Mesenchymal stem cell (in vitro differentiated cells and primary cell): ENCODE measurements around the gene NTPCR.
"Not testable (repeated sequence)": the region's sequence is repeated elsewhere in the genome, so short reads cannot be mapped to it uniquely, and the experiment has no call there.

Experiments used
- DNase-seq: peaks from one replicate; pipeline ENCODE4 v3.0.0-alpha.2; 2013
- H2AFZ ChIP-seq: one replicate; pipeline ENCODE4 v1.6.1; 2013; ENCODE audit warnings: low read depth, mild to moderate bottlenecking, control low read depth, inconsistent platforms, low read length, moderate library complexity
- H2AK5ac ChIP-seq: 2 replicates; pipeline ENCODE4 v1.6.1; 2013; ENCODE audit warnings: low read length, moderate library complexity, mild to moderate bottlenecking, inconsistent platforms; ENCODE audit not compliant: severe bottlenecking
- H2BK120ac ChIP-seq: one replicate; pipeline ENCODE4 v1.6.1; 2013; ENCODE audit warnings: low read depth, mild to moderate bottlenecking, inconsistent platforms, low read length, moderate library complexity
- H2BK12ac ChIP-seq, 2 experiments: one replicate each; pipeline ENCODE4 v1.6.1; 2013; ENCODE audit warnings: inconsistent platforms in 2 of 2, low read length in 2 of 2, mild to moderate bottlenecking in 2 of 2, moderate library complexity in 2 of 2, control low read depth in 1 of 2
- H2BK15ac ChIP-seq: one replicate; pipeline ENCODE4 v1.6.1; 2013; ENCODE audit warnings: mild to moderate bottlenecking, low read depth, inconsistent platforms; ENCODE audit not compliant: poor library complexity, severe bottlenecking
- H2BK5ac ChIP-seq: 2 replicates; pipeline ENCODE4 v1.6.1; 2013; ENCODE audit warnings: low read depth, mild to moderate bottlenecking, low read length, control low read depth, inconsistent platforms; ENCODE audit not compliant: poor library complexity, severe bottlenecking
- H3K14ac ChIP-seq, 2 experiments: one replicate each; pipeline ENCODE4 v1.6.1; 2013; ENCODE audit warnings: inconsistent platforms in 2 of 2, low read length in 2 of 2, control low read depth in 1 of 2, mild to moderate bottlenecking in 1 of 2, moderate library complexity in 1 of 2
- H3K18ac ChIP-seq, 2 experiments: one replicate each; pipeline ENCODE4 v1.6.1; 2013; ENCODE audit warnings: inconsistent platforms in 2 of 2, low read length in 2 of 2, control low read depth in 1 of 2, low read depth in 1 of 2, mild to moderate bottlenecking in 1 of 2
- H3K23ac ChIP-seq, 2 experiments: one replicate each; pipeline ENCODE4 v1.6.1; 2013; ENCODE audit warnings: inconsistent platforms in 2 of 2, low read length in 2 of 2, mild to moderate bottlenecking in 2 of 2, moderate library complexity in 2 of 2, control low read depth in 1 of 2
- H3K27ac ChIP-seq: 2 replicates; pipeline ENCODE4 v1.5.1; 2013; ENCODE audit warnings: mild to moderate bottlenecking, moderate library complexity, low read length, control low read depth, inconsistent platforms; ENCODE audit not compliant: poor library complexity, severe bottlenecking
- H3K27me3 ChIP-seq, 2 experiments: 2 replicates each; pipeline versions ENCODE4 v1.6.1 to v1.7.0; 2013; ENCODE audit warnings: low read length in 2 of 2, mild to moderate bottlenecking in 2 of 2, moderate library complexity in 2 of 2, control low read depth in 1 of 2, inconsistent platforms in 1 of 2; ENCODE audit not compliant: control insufficient read depth in 1 of 2, insufficient read depth in 1 of 2
- H3K36me3 ChIP-seq, 2 experiments: 2 replicates each; pipeline versions ENCODE4 v1.6.1 to v1.7.0; 2013; ENCODE audit warnings: low read length in 2 of 2, control low read depth in 1 of 2, inconsistent platforms in 1 of 2, low read depth in 1 of 2, mild to moderate bottlenecking in 1 of 2; ENCODE audit not compliant: insufficient read depth in 2 of 2, control insufficient read depth in 1 of 2
- H3K4ac ChIP-seq, 2 experiments: one replicate each; pipeline ENCODE4 v1.6.1; 2013; ENCODE audit warnings: inconsistent platforms in 2 of 2, low read length in 2 of 2, mild to moderate bottlenecking in 2 of 2, moderate library complexity in 2 of 2, control low read depth in 1 of 2, low read depth in 1 of 2
- H3K4me1 ChIP-seq: 2 replicates; pipeline ENCODE4 v1.6.1; 2013; ENCODE audit warnings: low read depth, low read length, control low read depth; ENCODE audit not compliant: control insufficient read depth, insufficient read depth
- H3K4me2 ChIP-seq: 2 replicates; pipeline ENCODE4 v1.6.1; 2013; ENCODE audit warnings: low read length, mild to moderate bottlenecking, inconsistent platforms; ENCODE audit not compliant: poor library complexity, severe bottlenecking
- H3K4me3 ChIP-seq, 2 experiments: 2 replicates each; pipeline versions ENCODE4 v1.5.1 to v1.7.0; 2013; ENCODE audit warnings: low read length in 2 of 2, mild to moderate bottlenecking in 2 of 2, control low read depth in 1 of 2, low read depth in 1 of 2; ENCODE audit not compliant: insufficient read depth in 1 of 2
- H3K79me1 ChIP-seq: replicated peaks from 2 replicates; pipeline ENCODE4 v1.6.1; 2013; ENCODE audit warnings: mild to moderate bottlenecking, control low read depth, low read length, inconsistent platforms; ENCODE audit not compliant: poor library complexity, severe bottlenecking
- H3K9ac ChIP-seq: 2 replicates; pipeline ENCODE4 v1.7.0; 2013; ENCODE audit warnings: mild to moderate bottlenecking, low read length, moderate library complexity
- H3K9me3 ChIP-seq: 2 replicates; pipeline ENCODE4 v1.7.0; 2013; ENCODE audit warnings: mild to moderate bottlenecking, low read length; ENCODE audit not compliant: control insufficient read depth
- H4K8ac ChIP-seq: one replicate; pipeline ENCODE4 v1.6.1; 2013; ENCODE audit warnings: inconsistent platforms, mild to moderate bottlenecking, low read length, moderate library complexity
- H4K91ac ChIP-seq: one replicate; pipeline ENCODE4 v1.6.1; 2013; ENCODE audit warnings: mild to moderate bottlenecking, low read length, inconsistent platforms
- WGBS: methylation state at CpG from one replicate; pipeline ENCODE4 v1.1.7; 2013; ENCODE audit warnings: mixed read lengths; 5-methylcytosine and 5-hydroxymethylcytosine counted together

Gene NTPCR

GRCh38 chr1:233003638-233004037 is 53.2 kb downstream of the NTPCR start:
- not testable (repeated sequence) for H2AFZ ChIP-seq, H3K4ac ChIP-seq, H3K4me2 ChIP-seq, H3K23ac ChIP-seq, H2BK15ac ChIP-seq, H2AK5ac ChIP-seq, H3K4me1 ChIP-seq, H3K4me3 ChIP-seq, H3K14ac ChIP-seq, H3K27ac ChIP-seq, H3K27me3 ChIP-seq, DNase-seq, H2BK12ac ChIP-seq, H3K18ac ChIP-seq, H2BK5ac ChIP-seq, H4K8ac ChIP-seq, H2BK120ac ChIP-seq, H3K9ac ChIP-seq, H4K91ac ChIP-seq, H3K9me3 ChIP-seq, H3K79me1 ChIP-seq
- 100% methylated on average over 3 of the region's 5 CpGs for WGBS
- peaks cover 17 to 52% of the 10 kb centered on the region in 2 experiments for H3K36me3 ChIP-seq

GRCh38 chr1:233004451-233004850 is 54.0 kb downstream of the NTPCR start:
- DNase-seq = no peak
- no peak overlapping the region for H3K9ac ChIP-seq
- H3K27ac ChIP-seq = no peak overlapping the region
- H3K4me1 ChIP-seq = peaks cover 10% of the 10 kb centered on the region
- no peak overlapping the region for H4K91ac ChIP-seq
- WGBS = 94% methylated on average over 8 of the region's 9 CpGs
- no peak overlapping the region for H3K4me3 ChIP-seq
- no peak overlapping the region for H3K4me2 ChIP-seq
- H4K8ac ChIP-seq = no peak overlapping the region
- no peak overlapping the region for H2BK12ac ChIP-seq
- no peak overlapping the region for H2BK120ac ChIP-seq
- no peaks in the 10 kb centered on the region for H3K27me3 ChIP-seq
- H2AFZ ChIP-seq = no peak overlapping the region
- peak overlapping the region; percentile 45 for H2AK5ac ChIP-seq
- H3K9me3 ChIP-seq = no peaks in the 10 kb centered on the region
- H3K18ac ChIP-seq = no peak overlapping the region
- peaks cover 5% of the 10 kb centered on the region for H3K79me1 ChIP-seq
- H3K36me3 ChIP-seq = peaks cover 15 to 54% of the 10 kb centered on the region in 2 experiments
- no peak overlapping the region for H3K23ac ChIP-seq
- peak overlapping the region in 1 of 2 experiments; percentile 34 for H3K4ac ChIP-seq
- H2BK15ac ChIP-seq = no peak overlapping the region
- H3K14ac ChIP-seq = no peak overlapping the region
- no peak overlapping the region for H2BK5ac ChIP-seq

GRCh38 chr1:233005156-233005555 is 54.7 kb downstream of the NTPCR start:
- Histone ChIP-seq H3K27ac (peak overlapping the region; percentile 23), H2BK12ac (peak overlapping the region; percentile 21 to 41), H3K4ac (peak overlapping the region in 1 of 2 experiments; percentile 17), H3K27me3 (no peaks in the 10 kb centered on the region), H3K9me3 (no peaks in the 10 kb centered on the region), H3K9ac (no peak overlapping the region), H3K14ac (no peak overlapping the region), H3K4me3 (no peak overlapping the region), H2BK120ac (no peak overlapping the region), H4K91ac (no peak overlapping the region), H3K18ac (peak overlapping the region in 1 of 2 experiments; percentile 14), H2BK15ac (no peak overlapping the region), H2BK5ac (no peak overlapping the region), H3K79me1 (peaks cover 6% of the 10 kb centered on the region), H3K23ac (peak overlapping the region in 1 of 2 experiments; percentile 14), H3K4me2 (no peak overlapping the region), H3K4me1 (peaks cover 12% of the 10 kb centered on the region), H3K36me3 (peaks cover 11 to 48% of the 10 kb centered on the region in 2 experiments), H2AFZ (no peak overlapping the region), H2AK5ac (no peak overlapping the region), H4K8ac (no peak overlapping the region)
- no peak for DNase-seq
- WGBS = 96% methylated on average over 5 of the region's 5 CpGs

- Histone ChIP-seq H3K9me3 (no peaks in the 10 kb centered on the region), H3K4me1 (peaks cover 12% of the 10 kb centered on the region), H2BK12ac (no peak overlapping the region), H3K23ac (no peak overlapping the region), H2BK15ac (no peak overlapping the region), H3K4ac (no peak overlapping the region), H2BK5ac (no peak overlapping the region), H3K36me3 (peaks cover 8 to 48% of the 10 kb centered on the region in 2 experiments), H3K14ac (no peak overlapping the region), H3K4me3 (no peak overlapping the region), H3K9ac (no peak overlapping the region), H2BK120ac (no peak overlapping the region), H3K4me2 (no peak overlapping the region), H3K27ac (no peak overlapping the region), H2AK5ac (no peak overlapping the region), H3K79me1 (peaks cover 6% of the 10 kb centered on the region), H2AFZ (no peak overlapping the region), H4K8ac (peak overlapping the region; percentile 12), H3K27me3 (no peaks in the 10 kb centered on the region), H3K18ac (no peak overlapping the region), H4K91ac (no peak overlapping the region)
- 36% methylated on average over 8 of the region's 8 CpGs for WGBS
- peak; percentile 85 for DNase-seq
These were observed 55.3 kb downstream of the NTPCR start for GRCh38 chr1:233005703-233006102.
